NB4 (cell line): ENCODE results near the gene RSL1D1.
"Not testable (repeated sequence)": the region's sequence is repeated elsewhere in the genome, so short reads cannot be mapped to it uniquely, and the experiment has no call there.

ENCODE experiments used
- DNase-seq: peaks from one replicate; pipeline ENCODE4 v3.0.0; 2010; ENCODE audit warnings: low read depth
- H3K4me3 ChIP-seq: one replicate; pipeline ENCODE4 v1.5.1; 2011; ENCODE audit warnings: mild to moderate bottlenecking, low read depth, low read length, moderate library complexity
- CTCF ChIP-seq: IDR thresholded peaks from one replicate; pipeline ENCODE4 v1.5.1; 2012; ENCODE audit warnings: low read depth, low read length
- MAX ChIP-seq: IDR thresholded peaks from 2 replicates; pipeline ENCODE4 v1.6.1; 2011; ENCODE audit warnings: low read depth, low read length
- MYC ChIP-seq: IDR thresholded peaks from 2 replicates; pipeline ENCODE4 v1.6.1; 2011; ENCODE audit warnings: low read depth, low read length
- POLR2A ChIP-seq: IDR thresholded peaks from 2 replicates; pipeline ENCODE4 v1.6.1; 2011; ENCODE audit warnings: mild to moderate bottlenecking; ENCODE audit not compliant: insufficient read length; ENCODE audit errors: extremely low read depth

RSL1D1 gene

GRCh38 chr16:11788914-11789313, 62.4 kb downstream of the RSL1D1 start:
- H3K4me3 ChIP-seq, result no peak overlapping the region
- TF ChIP-seq MAX, result no peak
- TF ChIP-seq MYC, result no peak
- no peak for TF ChIP-seq POLR2A
- TF ChIP-seq CTCF, result no peak
- no peak for DNase-seq

- H3K4me3 ChIP-seq, result not testable (repeated sequence)
Measured at GRCh38 chr16:11784980-11785599, 66.3 kb downstream of the RSL1D1 start.

GRCh38 chr16:11784381-11784780, 67.0 kb downstream of the RSL1D1 start:
- H3K4me3 ChIP-seq, DNase-seq: not testable (repeated sequence)

More at GRCh38 chr16:11784980-11785599, 66.3 kb downstream of the RSL1D1 start:
- not testable (repeated sequence) for DNase-seq

GRCh38 chr16:11784038-11784369, 67.3 kb downstream of the RSL1D1 start:
- TF ChIP-seq CTCF (no peak), MAX (no peak), MYC (no peak), POLR2A (no peak)
- no peak overlapping the region for H3K4me3 ChIP-seq
- DNase-seq, result no peak
